Measurements from ENCODE around the gene GDPD3. TPM values are rescaled to one million over a fixed set of nuclear protein-coding genes. Genes with fewer than 3 reads are reported as not detected.

GDPD3 gene
- total RNA-seq, 1 donor from 2014 or later: 19.7 TPM

Other genes starting within 250 kb of the GDPD3 start
- 19.3 and 19.4 TPM in 2 replicates for gene SEZ6L2, start 214.0 kb downstream of the GDPD3 start, total RNA-seq (ENCODE audit: low replicate concordance)
- 7.8 TPM in 2 replicates for gene ASPHD1, start 213.0 kb downstream of the GDPD3 start, total RNA-seq (ENCODE audit: low replicate concordance)
- 17.9 and 20.6 TPM in 2 replicates for gene KCTD13, start 187.3 kb downstream of the GDPD3 start, total RNA-seq (ENCODE audit: low replicate concordance)
- gene TMEM219, start 151.5 kb downstream of the GDPD3 start, total RNA-seq (ENCODE audit: low replicate concordance): 72.4 and 73.5 TPM in 2 replicates
- gene TAOK2, start 139.7 kb downstream of the GDPD3 start, total RNA-seq (ENCODE audit: low replicate concordance): 42.6 and 52.4 TPM in 2 replicates
- 13.7 and 20.9 TPM in 2 replicates for gene HIRIP3, start 117.9 kb downstream of the GDPD3 start, total RNA-seq (ENCODE audit: low replicate concordance)
- 52.8 and 78.7 TPM in 2 replicates for gene INO80E, start 117.3 kb downstream of the GDPD3 start, total RNA-seq (ENCODE audit: low replicate concordance)
- gene DOC2A, start 102.5 kb downstream of the GDPD3 start, total RNA-seq (ENCODE audit: low replicate concordance): 6.9 and 9.7 TPM in 2 replicates
- gene C16orf92, start 90.3 kb downstream of the GDPD3 start, total RNA-seq (ENCODE audit: low replicate concordance): not detected in 2 replicates
- 0.31 and 2.1 TPM in 2 replicates for gene TLCD3B, start 82.3 kb downstream of the GDPD3 start, total RNA-seq (ENCODE audit: low replicate concordance)
- 620 and 1,017 TPM in 2 replicates for gene ALDOA, start 47.8 kb downstream of the GDPD3 start, total RNA-seq (ENCODE audit: low replicate concordance)
- 128 and 155 TPM in 2 replicates for gene PPP4C, start 37.5 kb downstream of the GDPD3 start, total RNA-seq (ENCODE audit: low replicate concordance)
- gene TBX6, start 21.6 kb downstream of the GDPD3 start, total RNA-seq (ENCODE audit: low replicate concordance): 1.6 TPM in 2 replicates
- gene YPEL3, start 17.3 kb downstream of the GDPD3 start, total RNA-seq (ENCODE audit: low replicate concordance): 37.9 and 61.9 TPM in 2 replicates
- gene MAPK3, start 9.7 kb upstream of the GDPD3 start, total RNA-seq (ENCODE audit: low replicate concordance): 79.6 and 88.0 TPM in 2 replicates
- 10.8 and 21.3 TPM in 2 replicates for gene CORO1A, start 70.1 kb upstream of the GDPD3 start, total RNA-seq (ENCODE audit: low replicate concordance)
- 82.9 and 148 TPM in 2 replicates for gene BOLA2B, start 80.1 kb upstream of the GDPD3 start, total RNA-seq (ENCODE audit: low replicate concordance)
- 27.6 and 28.0 TPM in 2 replicates for gene SLX1A, start 80.3 kb upstream of the GDPD3 start, total RNA-seq (ENCODE audit: low replicate concordance)
- gene SULT1A3, start 85.7 kb upstream of the GDPD3 start, total RNA-seq (ENCODE audit: low replicate concordance): 27.7 and 33.0 TPM in 2 replicates
- 9.1 and 15.3 TPM in 2 replicates for gene NPIPB13, start 134.9 kb upstream of the GDPD3 start, total RNA-seq (ENCODE audit: low replicate concordance)
- gene CD2BP2, start 241.8 kb upstream of the GDPD3 start, total RNA-seq (ENCODE audit: low replicate concordance): 64.6 and 68.9 TPM in 2 replicates